Naive thymus-derived CD8-positive, alpha-beta T cell (primary cell): ENCODE measurements around the gene CCDC27. TPM values are rescaled to one million over a fixed set of nuclear protein-coding genes. Genes with fewer than 3 reads are reported as not detected.

Experiments
- ATAC-seq, 2 donors: fragments of 150-1000 bp; cut with Tn5 transposase in 1 of 2; sonication (Bioruptor Pico), chemical (Tn5 transposase) in 1 of 2; 1 replicate in 1 of 2; 2 replicates in 1 of 2; pipeline ENCODE4 v1.10.0; 2021; ENCODE audit warnings: mild to moderate bottlenecking in 2 of 2, moderate library complexity in 2 of 2
- POLR2A ChIA-PET: fragments of 350-600 bp; sonication (Branson Sonifier 250); formaldehyde crosslinking; loops from one replicate; lab custom pipeline; 2021; ENCODE audit warnings: antibody characterized with exemption; lab: Charles Lee
- DNase-seq, 10 donors: peaks; one replicate each; pipeline versions ENCODE4 v3.0.0 to v3.0.0-alpha.2; 2020 to 2022
- H3K27ac Mint-ChIP-seq, 10 donors: one replicate each; pipeline ENCODE4 v1.8.0; 2020 to 2022; ENCODE audit warnings: mild to moderate bottlenecking in 10 of 10, mixed read lengths in 10 of 10, moderate library complexity in 4 of 10, inconsistent platforms in 1 of 10
- H3K27me3 Mint-ChIP-seq, 5 donors: one replicate each; pipeline ENCODE4 v1.8.0; 2021 to 2022; ENCODE audit warnings: mixed read lengths in 5 of 5
- H3K36me3 Mint-ChIP-seq, 3 donors: one replicate each; pipeline ENCODE4 v1.8.0; 2020 to 2022; ENCODE audit warnings: mixed read lengths in 3 of 3, mild to moderate bottlenecking in 2 of 3, inconsistent platforms in 1 of 3
- H3K4me1 Mint-ChIP-seq, 4 donors: one replicate each; pipeline ENCODE4 v1.8.0; 2021 to 2022; ENCODE audit warnings: mixed read lengths in 4 of 4
- H3K4me3 Mint-ChIP-seq, 10 donors: one replicate each; pipeline ENCODE4 v1.8.0; 2020 to 2022; ENCODE audit warnings: mild to moderate bottlenecking in 10 of 10, mixed read lengths in 10 of 10, moderate library complexity in 6 of 10, inconsistent platforms in 1 of 10
- H3K9me3 Mint-ChIP-seq, 9 donors: one replicate each; pipeline ENCODE4 v1.8.0; 2020 to 2022; ENCODE audit warnings: mixed read lengths in 9 of 9, mild to moderate bottlenecking in 3 of 9, inconsistent platforms in 1 of 9, moderate library complexity in 1 of 9
- polyA plus RNA-seq, 3 donors: library from polyadenylated mRNA; unstranded; fragments of 300-500 nt; fragmentation: Illumina TruSeq; gene quantifications; one replicate each; pipeline ENCODE4 v1.2.3, GENCODE V29; 2021
- total RNA-seq, 8 experiments: library from RNA in 2 of 8; stranded (reverse) in 2 of 8; gene quantifications; one replicate each; pipeline ENCODE4 v1.2.3 and lab custom pipeline; 2021 to 2026

Gene CCDC27
- total and polyA plus RNA-seq, 5 experiments from 2014 or later = not detected

DNA sequence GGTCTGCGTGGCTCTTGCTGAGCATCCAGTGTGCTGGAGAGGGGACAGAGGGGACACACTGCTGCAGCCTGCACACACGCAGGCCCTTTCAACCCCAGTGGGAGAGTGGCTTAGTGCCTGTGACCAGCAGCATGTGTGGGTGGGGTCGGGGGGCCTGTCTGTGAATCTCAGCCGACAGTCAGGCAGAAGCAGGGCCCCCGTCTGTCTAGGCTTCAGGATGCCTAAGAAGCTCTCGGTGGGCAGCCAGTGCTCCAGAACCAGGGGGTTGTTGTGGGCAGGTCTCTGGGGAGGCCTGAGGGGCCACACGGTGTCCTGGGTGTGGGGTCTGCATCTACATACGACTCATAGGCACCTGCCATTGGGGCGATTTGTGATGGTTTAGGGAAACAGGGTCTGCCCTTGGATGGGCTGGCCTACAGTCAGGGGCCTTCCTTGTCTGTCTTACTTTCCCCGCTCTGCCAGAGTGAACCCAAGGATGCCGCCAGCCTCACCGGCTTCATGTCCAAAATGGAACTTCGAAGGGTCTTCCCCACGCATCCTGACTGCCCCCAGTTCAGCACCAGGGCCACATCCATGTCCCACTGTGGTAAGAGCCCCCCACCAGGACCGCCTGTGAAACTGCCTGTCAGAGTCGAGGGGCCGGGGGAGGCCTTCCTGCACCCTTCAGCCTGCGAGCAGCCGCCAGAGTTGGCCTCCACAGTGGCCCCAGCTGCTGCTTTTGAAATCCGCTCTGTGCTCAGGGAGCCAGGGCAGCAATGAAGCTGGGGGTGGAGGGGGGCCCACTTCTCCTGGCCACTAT, 1.6 kb downstream of the CCDC27 start:
- Mint-ChIP-seq H3K27ac (no peak overlapping the region), H3K9me3 (no peaks in the 10 kb centered on the region), H3K27me3 (peaks cover 0 to 12% (median 1%) of the 10 kb centered on the region in 5 donors), H3K4me1 (no peaks in the 10 kb centered on the region), H3K4me3 (no peak overlapping the region), H3K36me3 (no peaks in the 10 kb centered on the region)
- POLR2A ChIA-PET = interaction anchor here (1.1 kb wide), 1 partner anchor 9 kb away, joined by 3 read pairs; no protein-coding TSS in a partner anchor
- no peak for ATAC-seq
- no peak for DNase-seq

DNA sequence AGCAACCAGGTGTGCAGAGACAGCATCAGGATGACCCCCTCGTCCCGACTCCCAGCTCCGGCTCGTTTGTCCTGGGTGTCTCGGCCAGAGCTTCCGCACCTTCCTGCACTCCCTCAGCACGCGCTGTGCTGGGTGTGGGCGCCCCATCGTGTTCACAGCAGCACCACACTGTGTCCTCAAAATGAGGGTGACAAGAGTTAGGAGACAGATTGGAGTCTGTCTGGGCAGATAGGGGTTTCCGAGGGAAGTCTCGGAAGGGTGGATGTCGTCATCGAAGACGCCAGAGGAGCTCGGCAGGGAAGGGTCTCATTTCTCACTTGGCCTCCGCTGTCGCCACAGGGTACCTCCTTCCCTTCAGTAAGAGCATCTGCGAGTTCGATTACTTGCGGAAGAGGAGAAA, 4.1 kb downstream of the CCDC27 start:
- Mint-ChIP-seq H3K27me3 (peaks cover 7 to 37% (median 22%) of the 10 kb centered on the region in 5 donors), H3K9me3 (peaks cover 0 to 8% (median 0%) of the 10 kb centered on the region in 9 donors), H3K36me3 (no peaks in the 10 kb centered on the region), H3K27ac (peak overlapping the region in 1 of 10 donors; percentile 47), H3K4me3 (no peak overlapping the region), H3K4me1 (no peaks in the 10 kb centered on the region)
- no peak for ATAC-seq
- POLR2A ChIA-PET = no interaction called here
- no peak for DNase-seq

- no peak overlapping the region for H3K4me3 Mint-ChIP-seq
Observed at GRCh38 chr1:3759164-3759563, 6.9 kb downstream of the CCDC27 start.

GRCh38 chr1:3759796-3760195, 7.5 kb downstream of the CCDC27 start:
- no peak for DNase-seq

More at GRCh38 chr1:3759164-3759563, 6.9 kb downstream of the CCDC27 start:
- Mint-ChIP-seq H3K4me1 (no peaks in the 10 kb centered on the region), H3K36me3 (no peaks in the 10 kb centered on the region), H3K9me3 (peaks cover 0 to 8% (median 0%) of the 10 kb centered on the region in 9 donors), H3K27ac (peak overlapping the region in 1 of 10 donors; percentile 18), H3K27me3 (peaks cover 8 to 50% (median 23%) of the 10 kb centered on the region in 5 donors)
- no peak for DNase-seq
- POLR2A ChIA-PET = interaction anchor here (0.6 kb wide), 1 partner anchor 27 kb away, joined by 3 read pairs; no protein-coding TSS in a partner anchor
- ATAC-seq = no peak

DNA sequence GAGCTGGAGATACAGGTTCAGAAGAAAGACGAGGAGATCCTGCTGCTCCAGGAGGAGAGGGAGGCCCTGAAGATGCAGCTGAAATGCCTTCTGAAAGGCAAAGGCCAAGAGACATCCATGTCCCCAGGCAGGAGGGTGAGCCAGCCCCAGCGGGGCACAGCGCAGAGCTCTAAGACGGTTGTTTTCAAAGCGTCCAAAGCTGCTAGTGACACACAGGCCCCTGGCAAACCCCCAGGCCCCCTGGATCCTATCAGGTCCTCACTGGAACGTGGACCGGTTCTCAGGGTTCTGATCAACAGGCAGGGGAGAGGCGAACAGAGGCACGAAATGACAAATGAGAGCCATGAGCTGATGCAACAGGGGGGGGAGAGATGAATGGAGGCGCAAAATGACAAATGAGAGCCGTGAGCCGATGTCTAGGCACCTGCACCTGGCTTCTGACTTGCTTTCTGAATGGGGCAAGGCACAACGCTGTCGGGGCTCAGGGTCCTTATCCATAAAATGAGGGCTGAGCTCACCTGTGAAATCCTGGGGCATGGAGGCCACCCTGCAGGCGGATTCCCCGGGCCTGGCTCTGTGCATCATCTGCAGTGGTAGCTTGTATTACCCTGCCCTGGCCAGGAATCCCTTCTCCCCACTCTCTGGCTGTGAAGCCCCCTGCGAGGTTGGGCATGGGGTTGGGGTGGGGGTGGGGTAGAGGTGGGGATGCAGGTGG, 9.2 kb downstream of the CCDC27 start:
- POLR2A ChIA-PET = no interaction called here
- Mint-ChIP-seq H3K9me3 (peaks cover 0 to 8% (median 0%) of the 10 kb centered on the region in 9 donors), H3K36me3 (no peaks in the 10 kb centered on the region), H3K27me3 (peaks cover 11 to 54% (median 31%) of the 10 kb centered on the region in 5 donors), H3K27ac (no peak overlapping the region), H3K4me3 (no peak overlapping the region), H3K4me1 (no peaks in the 10 kb centered on the region)
- ATAC-seq = no peak
- DNase-seq = no peak

More at GRCh38 chr1:3759796-3760195, 7.5 kb downstream of the CCDC27 start:
- Mint-ChIP-seq H3K36me3 (no peaks in the 10 kb centered on the region), H3K4me3 (no peak overlapping the region), H3K4me1 (no peaks in the 10 kb centered on the region), H3K9me3 (peaks cover 0 to 8% (median 0%) of the 10 kb centered on the region in 9 donors), H3K27ac (no peak overlapping the region), H3K27me3 (peaks cover 11 to 50% (median 26%) of the 10 kb centered on the region in 5 donors)
- POLR2A ChIA-PET = interaction anchor here (0.6 kb wide), 1 partner anchor 26 kb away, joined by 3 read pairs; no protein-coding TSS in a partner anchor
- no peak for ATAC-seq

GRCh38 chr1:3762151-3762872, 10.1 kb downstream of the CCDC27 start:
- peaks cover 11 to 54% (median 31%) of the 10 kb centered on the region in 5 donors for H3K27me3 Mint-ChIP-seq
- no peaks in the 10 kb centered on the region for H3K4me1 Mint-ChIP-seq
- DNase-seq (no peak), ATAC-seq (no peak)
- POLR2A ChIA-PET = no interaction called here
- H3K36me3 Mint-ChIP-seq = no peaks in the 10 kb centered on the region
- no peak overlapping the region for H3K27ac Mint-ChIP-seq
- H3K9me3 Mint-ChIP-seq = peaks cover 0 to 8% (median 0%) of the 10 kb centered on the region in 9 donors
- H3K4me3 Mint-ChIP-seq = no peak overlapping the region

GRCh38 chr1:3762873-3763228, 10.6 kb downstream of the CCDC27 start:
- POLR2A ChIA-PET = no interaction called here
- Mint-ChIP-seq H3K36me3 (no peaks in the 10 kb centered on the region), H3K27ac (no peak overlapping the region), H3K9me3 (peaks cover 0 to 8% (median 0%) of the 10 kb centered on the region in 9 donors), H3K4me3 (no peak overlapping the region), H3K27me3 (peaks cover 11 to 54% (median 31%) of the 10 kb centered on the region in 5 donors), H3K4me1 (no peaks in the 10 kb centered on the region)
- ATAC-seq = no peak
- DNase-seq = no peak

- ATAC-seq (no peak), DNase-seq (no peak)
- peaks cover 11 to 54% (median 31%) of the 10 kb centered on the region in 5 donors for H3K27me3 Mint-ChIP-seq
- H3K9me3 Mint-ChIP-seq = peaks cover 0 to 8% (median 0%) of the 10 kb centered on the region in 9 donors
- H3K4me1 Mint-ChIP-seq = no peaks in the 10 kb centered on the region
- POLR2A ChIA-PET = no interaction called here
- no peaks in the 10 kb centered on the region for H3K36me3 Mint-ChIP-seq
- H3K27ac Mint-ChIP-seq = no peak overlapping the region
- H3K4me3 Mint-ChIP-seq = no peak overlapping the region
Observed at GRCh38 chr1:3763351-3764125, 11.3 kb downstream of the CCDC27 start.

- H3K27me3 Mint-ChIP-seq = peaks cover 3 to 25% (median 8%) of the 10 kb centered on the region in 5 donors
- DNase-seq = peak in 1 of 10 donors; percentile 34
- H3K4me3 Mint-ChIP-seq = no peak overlapping the region
- peaks cover 3 to 15% (median 7%) of the 10 kb centered on the region in 4 donors for H3K4me1 Mint-ChIP-seq
- H3K9me3 Mint-ChIP-seq = no peaks in the 10 kb centered on the region
- no peak for ATAC-seq
- H3K36me3 Mint-ChIP-seq = no peaks in the 10 kb centered on the region
- H3K27ac Mint-ChIP-seq = no peak overlapping the region
- POLR2A ChIA-PET = no interaction called here
Observed at GRCh38 chr1:3767328-3767925, 15.2 kb downstream of the CCDC27 start.

GRCh38 chr1:3768811-3769390, 16.7 kb downstream of the CCDC27 start:
- Mint-ChIP-seq H3K27ac (no peak overlapping the region), H3K9me3 (no peaks in the 10 kb centered on the region), H3K36me3 (no peaks in the 10 kb centered on the region), H3K4me1 (peaks cover 5 to 20% (median 10%) of the 10 kb centered on the region in 4 donors), H3K4me3 (no peak overlapping the region), H3K27me3 (peaks cover 3 to 18% (median 8%) of the 10 kb centered on the region in 5 donors)
- POLR2A ChIA-PET = no interaction called here
- ATAC-seq (no peak), DNase-seq (no peak)

DNA sequence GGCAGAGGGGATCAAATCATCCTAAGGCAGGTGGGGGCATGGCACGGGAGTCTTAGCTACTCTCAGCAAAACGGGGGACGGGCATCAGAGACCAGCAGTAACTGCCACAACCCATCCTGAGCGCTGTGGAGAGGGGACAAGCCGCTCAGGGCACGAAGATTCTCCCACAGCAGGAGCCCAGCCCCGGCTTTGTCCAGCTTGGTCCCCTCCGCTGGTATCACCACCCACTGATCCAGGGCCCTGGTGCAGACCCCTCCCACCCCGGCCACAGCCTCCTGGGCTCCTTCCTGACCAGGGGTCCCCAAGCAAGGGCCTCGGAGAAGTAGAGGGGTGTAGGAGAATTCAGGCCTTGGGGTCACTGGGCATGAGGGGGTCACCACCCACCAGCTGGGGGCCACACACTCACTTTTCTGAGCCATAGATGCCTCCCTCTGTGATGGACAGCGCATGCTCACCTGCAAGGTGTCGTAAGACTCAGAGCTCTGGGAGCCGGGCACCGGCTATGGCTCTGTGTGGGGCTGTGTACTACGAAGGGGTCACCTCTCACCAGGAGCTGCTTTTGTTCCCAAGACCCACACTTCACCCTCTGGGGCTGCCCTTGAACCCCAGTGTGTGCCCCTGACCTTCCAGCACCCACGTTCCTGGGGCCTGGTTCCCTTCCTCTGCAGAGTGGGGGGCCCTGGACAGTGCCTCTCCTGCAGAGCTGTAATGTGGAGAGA, 18.0 kb downstream of the CCDC27 start:
- H3K27me3 Mint-ChIP-seq = peaks cover 0 to 14% (median 3%) of the 10 kb centered on the region in 5 donors
- no peaks in the 10 kb centered on the region for H3K36me3 Mint-ChIP-seq
- POLR2A ChIA-PET = interaction anchor here (0.6 kb wide), 1 partner anchor 29 kb away, joined by 5 read pairs; no protein-coding TSS in a partner anchor
- H3K4me1 Mint-ChIP-seq = peaks cover 5 to 23% (median 12%) of the 10 kb centered on the region in 4 donors
- DNase-seq (peak in 1 of 10 donors; percentile 54), ATAC-seq (no peak)
- peak overlapping the region in 2 of 10 donors; percentile 73 to 76 for H3K27ac Mint-ChIP-seq
- peak overlapping the region in 9 of 10 donors; percentile 22 to 78 (median 69) for H3K4me3 Mint-ChIP-seq
- no peaks in the 10 kb centered on the region for H3K9me3 Mint-ChIP-seq
